ENCODE results near the gene NIPAL1.

Gene NIPAL1

GRCh38 chr4:48065587-48066052, 49.0 kb downstream of the NIPAL1 start:
- no peak for DNase-seq (ENCODE audit: low spot score)

DNA sequence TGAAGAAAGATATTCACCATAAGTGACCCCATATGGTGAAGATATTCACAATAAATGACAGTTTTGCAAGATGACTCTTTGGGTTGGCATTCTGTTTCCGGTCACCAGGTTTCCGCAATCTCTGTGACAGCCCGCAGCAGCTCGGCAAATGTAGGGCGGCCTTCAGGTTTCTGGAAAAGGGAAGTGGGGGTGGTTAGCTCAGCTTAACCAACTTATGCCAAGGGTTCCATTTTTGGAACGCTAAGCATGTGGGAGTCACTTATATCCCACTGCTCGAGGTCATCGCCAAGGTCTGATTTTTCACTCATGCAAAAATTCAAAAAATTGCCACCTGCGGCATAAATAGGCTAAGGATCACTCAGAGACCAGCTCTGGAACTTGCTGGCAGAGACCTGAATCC, 51.0 kb downstream of the NIPAL1 start:
- DNase-seq (ENCODE audit: low spot score), result no peak

DNA sequence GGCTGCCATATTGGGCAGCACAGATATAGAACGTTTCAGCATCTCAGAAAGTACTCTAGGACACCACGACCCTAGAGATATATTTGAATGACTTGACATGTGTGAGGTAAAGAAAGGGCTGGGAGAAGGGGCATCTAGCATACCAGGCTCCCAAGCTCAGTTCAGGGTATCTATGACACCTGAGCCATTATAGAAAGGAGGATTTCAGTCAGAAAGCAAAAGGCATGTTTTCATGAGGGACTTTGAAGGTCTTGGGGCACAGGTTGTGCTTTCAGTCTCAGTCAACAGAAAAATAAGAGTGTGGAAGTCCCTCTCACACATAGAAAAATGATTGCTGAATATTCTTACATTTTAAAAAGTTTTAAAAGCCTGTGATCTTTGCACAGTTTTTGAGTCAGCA, 51.6 kb downstream of the NIPAL1 start:
- no peak for DNase-seq (ENCODE audit: low spot score)

DNA sequence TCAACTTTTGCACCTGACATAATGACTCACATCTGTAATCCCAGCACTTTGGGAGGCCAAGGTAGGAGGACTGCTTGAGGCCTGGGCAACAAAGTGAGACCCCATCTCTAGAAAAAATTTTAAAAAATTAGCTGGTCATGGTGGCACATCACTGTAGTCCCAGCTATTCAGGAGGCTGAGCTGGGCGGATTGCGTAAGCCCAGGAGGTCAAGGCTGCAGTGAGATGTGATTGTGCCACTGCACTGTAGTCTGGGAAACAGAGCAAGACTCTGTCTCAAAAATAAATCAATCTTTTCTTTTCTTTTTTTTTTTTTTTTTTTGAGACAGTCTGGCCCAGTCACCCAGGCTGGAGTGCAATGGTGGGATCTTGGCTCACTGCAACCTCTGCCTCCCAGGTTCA, 52.5 kb downstream of the NIPAL1 start:
- no peak for DNase-seq (ENCODE audit: low spot score)

DNA sequence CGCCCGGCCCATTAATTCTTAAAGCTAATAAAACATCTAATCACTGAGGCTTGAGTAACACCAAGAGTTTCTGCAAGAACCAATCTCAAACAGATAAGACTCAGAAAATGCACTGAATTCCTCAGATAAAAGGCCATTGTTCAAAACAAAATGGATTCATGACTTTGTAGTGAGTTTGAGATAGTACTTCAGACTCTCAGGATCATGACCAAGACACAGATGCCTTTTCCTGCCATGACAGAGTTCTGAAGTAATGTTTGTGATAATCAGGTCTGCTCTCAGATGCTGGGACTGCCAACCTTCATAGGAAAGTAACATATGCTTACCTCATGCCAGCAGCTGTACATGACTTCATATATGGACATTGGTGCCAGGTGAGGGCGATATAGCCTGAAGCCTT, 54.6 kb downstream of the NIPAL1 start:
- no peak for DNase-seq (ENCODE audit: low spot score)

DNA sequence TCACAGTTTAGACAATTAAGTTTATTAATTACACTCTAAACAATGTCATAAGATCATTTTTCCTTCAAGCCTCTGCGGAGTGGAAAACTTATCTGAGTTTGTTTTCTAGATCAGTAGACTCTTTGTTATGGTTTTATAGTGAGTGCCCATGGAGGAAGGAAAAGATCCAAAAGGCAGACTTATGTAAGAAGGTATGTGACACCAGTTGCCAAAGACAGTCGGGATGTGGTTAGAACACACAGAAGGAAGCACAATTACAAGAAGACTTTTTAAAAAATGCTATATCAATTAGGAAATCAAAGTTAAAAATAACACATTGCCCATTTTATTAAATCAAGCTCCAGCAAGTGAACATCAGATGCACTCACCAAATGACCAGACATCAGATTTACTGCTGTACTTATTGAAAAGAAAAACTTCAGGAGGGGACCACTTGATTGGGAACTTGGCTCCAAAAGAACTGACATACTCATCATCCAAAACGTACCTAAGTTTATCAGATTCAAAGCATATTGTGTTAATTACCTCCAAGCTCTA, 57.1 kb downstream of the NIPAL1 start:
- no peak for DNase-seq (ENCODE audit: low spot score)

DNA sequence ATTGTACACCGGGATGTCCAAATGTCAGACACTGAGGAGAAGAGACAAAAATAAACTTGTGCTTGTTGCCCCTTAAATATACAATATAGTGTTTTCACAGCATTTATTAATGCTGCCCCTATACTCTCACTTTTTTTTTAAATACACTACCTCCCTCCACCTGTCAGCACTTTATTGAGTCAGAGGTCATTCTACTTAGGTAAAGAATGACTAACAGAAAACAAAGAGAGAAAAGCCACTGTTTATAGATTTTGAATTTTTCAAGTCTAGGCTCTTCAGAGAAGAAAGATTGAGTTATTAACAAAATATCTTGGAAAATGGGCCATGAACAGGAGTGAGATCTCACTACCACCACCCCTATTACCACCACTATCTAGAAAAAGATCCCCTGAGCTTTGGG, 58.1 kb downstream of the NIPAL1 start:
- DNase-seq (ENCODE audit: low spot score), result no peak

- DNase-seq (ENCODE audit: low spot score), result no peak
Measured at GRCh38 chr4:48078425-48078824, 61.9 kb downstream of the NIPAL1 start.

- DNase-seq (ENCODE audit: low spot score), result no peak
Measured at GRCh38 chr4:48078862-48079655, 62.5 kb downstream of the NIPAL1 start.

DNA sequence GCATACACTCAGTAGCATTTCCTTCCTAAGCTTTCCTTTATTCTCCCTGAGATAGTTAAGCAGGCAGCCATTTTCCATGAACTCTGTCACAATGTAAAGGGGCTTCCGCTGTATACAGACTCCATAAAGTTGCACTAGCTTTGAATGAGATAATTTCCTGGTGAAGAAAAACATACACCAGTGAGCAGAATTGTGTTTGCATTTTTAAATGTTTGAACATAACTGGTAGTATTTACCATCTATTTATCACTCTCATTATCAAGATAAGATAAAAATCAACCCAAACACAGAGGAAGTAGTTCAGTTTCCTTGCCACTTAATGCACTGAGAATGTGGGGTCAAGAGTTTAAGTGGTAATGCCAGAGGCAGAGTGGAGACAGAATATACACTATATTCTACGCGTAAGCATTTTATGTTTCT, 63.4 kb downstream of the NIPAL1 start:
- DNase-seq (ENCODE audit: low spot score), result no peak

DNA sequence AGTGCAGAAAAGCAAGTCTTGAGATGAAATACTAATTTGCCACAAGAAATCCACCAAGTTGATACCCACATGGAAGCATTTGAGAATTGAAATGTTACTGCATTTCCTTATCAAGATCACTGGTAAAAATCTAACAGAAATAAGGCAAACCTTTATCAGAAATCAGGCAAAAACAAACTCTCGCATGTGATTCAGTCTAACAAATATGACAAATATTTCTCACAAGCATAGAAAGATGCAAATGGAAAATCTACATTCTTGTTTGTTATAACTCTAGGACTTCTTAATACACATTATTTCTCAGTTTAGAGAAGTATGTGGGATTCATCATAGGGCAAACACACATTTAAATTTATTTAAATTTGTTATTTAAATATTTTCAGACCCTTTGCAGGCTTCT, 64.6 kb downstream of the NIPAL1 start:
- no peak for DNase-seq (ENCODE audit: low spot score)

GRCh38 chr4:48082956-48083355, 66.4 kb downstream of the NIPAL1 start:
- no peak for DNase-seq (ENCODE audit: low spot score)

DNA sequence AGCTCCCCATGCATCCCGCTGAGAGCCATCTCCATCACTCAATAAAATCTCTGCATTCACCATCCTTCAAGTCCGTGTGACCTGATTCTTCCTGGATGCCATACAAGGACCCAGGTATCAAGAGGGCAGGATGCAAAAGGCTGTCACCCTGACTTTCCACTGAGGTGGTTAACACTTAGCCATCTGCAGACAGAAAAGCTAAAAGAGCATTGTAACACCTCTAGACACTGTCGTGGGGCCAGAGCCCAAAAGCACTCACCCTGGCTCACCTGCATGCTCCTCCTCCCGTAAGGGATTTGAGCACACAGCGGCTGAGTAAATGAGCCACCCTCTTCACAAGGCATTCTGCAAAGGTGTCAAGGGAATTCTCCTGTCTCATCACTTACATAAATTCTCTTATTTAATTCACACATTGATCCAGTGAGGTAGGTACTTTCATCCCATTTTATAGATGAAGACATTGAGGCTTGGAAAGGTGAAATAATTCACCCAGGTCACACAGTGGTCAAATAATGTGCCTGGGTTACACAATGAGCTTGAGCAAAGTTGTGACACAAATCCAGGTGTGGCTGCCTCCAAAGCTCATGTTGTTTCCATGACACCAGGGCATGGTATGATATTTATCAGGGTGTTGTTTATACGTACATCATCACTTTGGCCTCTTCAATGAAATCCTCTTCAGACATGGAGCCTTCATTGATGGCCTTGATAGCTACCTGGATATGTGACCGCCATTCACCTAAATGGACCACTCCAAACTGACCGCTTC, 69.4 kb downstream of the NIPAL1 start:
- no peak for DNase-seq (ENCODE audit: low spot score)

Data from germinal center (tissue), 1 donor.